ENCODE results near the gene FNDC11.

DNA sequence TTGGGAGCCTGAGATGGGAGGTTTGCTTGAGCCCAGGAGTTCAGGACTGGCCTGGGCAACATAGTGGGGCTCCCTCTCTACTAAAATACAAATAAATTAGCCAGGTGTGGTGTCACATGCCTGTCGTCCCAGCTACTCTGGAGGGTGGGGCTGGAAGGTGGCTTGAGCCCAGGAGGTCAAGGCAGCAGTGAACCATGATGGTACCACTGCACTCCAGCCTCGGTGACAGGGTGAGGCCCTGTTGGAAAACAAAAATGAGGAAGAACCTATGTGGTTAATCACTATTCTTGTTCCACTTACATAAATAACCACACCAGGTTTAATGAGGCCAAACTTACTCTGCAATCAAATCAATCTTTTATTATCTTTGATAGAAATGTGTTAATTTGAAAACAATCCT lies 28.0 kb upstream of the FNDC11 start:
- no peak for TF ChIP-seq POLR2A (IDR thresholded peaks at IDR 0.05)
- no peak for TF ChIP-seq CTCF (IDR thresholded peaks at IDR 0.05)
